HG03342 (cell line): Measurements from ENCODE around the gene KRT73.
"Not testable (repeated sequence)": the region's sequence is repeated elsewhere in the genome, so short reads cannot be mapped to it uniquely, and the experiment has no call there.

ENCODE experiments used
- ATAC-seq: cut with Tn5 transposase; IDR thresholded peaks from one replicate; pipeline ENCODE4 v1.9.1; 2021; ENCODE audit warnings: mild to moderate bottlenecking, moderate library complexity; ENCODE audit not compliant: unreplicated experiment

KRT73 gene

DNA sequence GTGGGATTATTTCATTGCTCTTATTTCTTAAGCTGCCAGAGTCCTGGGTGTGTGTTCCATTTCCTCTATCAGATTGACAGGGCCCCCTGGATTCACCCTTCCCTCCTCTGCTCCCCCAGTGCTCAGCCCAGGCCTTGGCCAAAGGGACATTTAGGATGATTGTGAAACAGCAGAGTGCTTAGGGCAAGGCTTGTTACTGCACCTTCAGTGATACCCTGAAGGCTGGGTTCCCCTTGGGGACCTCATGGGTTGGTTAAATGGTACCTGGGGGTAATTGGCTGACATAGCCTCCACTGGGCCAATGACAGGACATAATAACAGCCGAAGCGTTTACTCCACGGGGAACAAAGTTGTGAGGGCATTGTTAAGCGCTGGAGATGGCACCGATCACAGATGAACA lies 15.8 kb downstream of the KRT73 start:
- no peak for ATAC-seq

DNA sequence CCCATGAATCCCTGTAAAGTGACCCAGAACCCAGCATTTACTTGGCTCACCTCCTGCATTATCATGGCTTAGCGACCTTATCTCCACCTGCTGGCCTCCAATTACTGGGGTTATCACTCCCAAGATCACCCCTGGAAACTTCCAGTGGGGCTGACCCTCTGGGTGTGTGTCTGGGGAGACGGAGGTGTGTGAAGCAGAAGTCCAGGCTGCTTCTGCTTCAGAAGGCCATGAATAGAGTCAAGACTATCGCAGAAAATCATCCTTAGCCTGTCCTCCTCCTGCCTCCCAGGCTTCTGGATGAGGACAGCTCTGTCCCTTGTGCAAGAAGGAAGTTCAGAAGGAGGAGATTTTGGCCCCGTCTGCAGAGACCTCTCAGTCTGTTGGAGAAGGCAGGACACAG lies 16.7 kb downstream of the KRT73 start:
- no peak for ATAC-seq

- ATAC-seq = no peak
Measured at GRCh38 chr12:52600941-52601481, 17.3 kb downstream of the KRT73 start, which contains the start of gene KRT72. Gene KRT72, minus strand, starts transcription at chr12:52601463. Its CDS starts 11 bp downstream, at chr12:52601452.

- no peak for ATAC-seq
Measured at GRCh38 chr12:52600475-52600874, 17.9 kb downstream of the KRT73 start.

DNA sequence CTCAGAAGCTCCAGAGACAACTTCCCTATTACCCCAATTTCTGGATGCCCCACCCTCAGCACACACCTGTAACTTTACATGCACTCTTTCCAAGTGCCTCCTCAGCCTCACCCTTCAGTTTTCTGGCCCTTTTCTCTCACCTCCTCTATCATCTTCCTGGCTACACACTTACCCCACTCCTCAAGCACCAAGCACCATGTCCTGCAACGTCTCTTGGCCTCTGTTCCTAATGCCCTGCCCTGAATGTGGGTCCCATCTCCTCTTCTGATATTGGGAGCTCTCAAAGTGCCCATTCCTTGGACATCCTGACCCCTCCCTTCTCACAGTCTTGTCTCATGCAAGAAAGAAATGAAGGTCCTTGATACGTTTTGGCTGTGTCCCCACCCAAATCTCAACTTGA lies 18.3 kb downstream of the KRT73 start:
- ATAC-seq = no peak

GRCh38 chr12:52598966-52599365 lies 19.4 kb downstream of the KRT73 start:
- ATAC-seq = no peak

DNA sequence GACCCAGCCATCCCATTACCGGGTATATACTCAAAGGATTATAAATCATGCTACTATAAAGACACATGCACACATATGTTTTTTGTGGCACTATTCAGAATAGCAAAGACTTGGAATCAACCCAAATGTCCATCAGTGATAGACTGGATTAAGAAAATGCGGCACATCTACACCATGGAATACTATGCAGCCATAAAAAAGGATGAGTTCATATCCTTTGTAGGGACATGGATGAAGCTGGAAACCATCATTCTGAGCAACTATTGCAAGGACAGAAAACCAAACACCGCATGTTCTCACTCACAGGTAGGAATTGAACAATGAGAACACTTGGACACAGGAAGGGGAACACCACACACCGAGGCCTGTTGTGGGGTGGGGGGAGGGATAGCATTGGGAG lies 24.1 kb downstream of the KRT73 start:
- not testable (repeated sequence) for ATAC-seq

DNA sequence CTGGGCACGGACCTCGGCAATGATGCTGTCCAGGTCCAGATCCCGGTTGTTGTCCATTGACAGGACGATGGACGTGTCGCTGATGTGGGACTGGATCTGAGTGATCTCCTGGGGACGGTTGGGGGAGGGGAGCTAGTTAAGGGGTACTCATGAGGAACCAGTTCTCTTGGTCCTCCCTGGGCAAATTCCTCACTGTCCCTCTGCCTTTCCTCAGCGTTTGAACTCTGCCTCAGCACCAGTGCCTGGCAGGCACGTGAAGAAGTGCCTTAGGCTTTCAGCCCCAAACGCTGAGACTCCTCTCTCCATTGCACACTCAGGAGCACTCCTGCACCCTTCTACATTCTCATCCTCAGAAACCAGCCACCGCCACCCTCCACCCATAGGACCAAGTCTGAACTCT lies 26.8 kb downstream of the KRT73 start:
- no peak for ATAC-seq

DNA sequence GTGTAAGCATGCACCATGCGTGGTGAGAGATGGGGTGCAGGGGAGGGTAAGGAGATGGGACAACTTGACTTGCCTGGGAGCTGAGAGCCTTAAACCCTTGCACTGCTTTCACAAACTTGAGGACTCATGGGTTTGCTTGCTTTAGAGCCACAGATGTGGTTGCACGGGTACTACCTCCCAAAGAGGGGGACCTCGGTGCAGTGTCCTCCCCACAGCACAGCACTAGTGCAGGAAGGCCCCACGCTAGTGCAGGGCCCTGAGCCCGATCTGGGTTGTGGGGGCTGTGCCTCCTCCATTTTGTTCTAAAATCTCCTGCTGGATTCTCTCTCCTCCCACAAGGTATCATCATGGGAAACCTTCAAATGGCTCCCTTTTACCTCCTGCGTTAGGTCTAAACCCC lies 28.3 kb downstream of the KRT73 start:
- no peak for ATAC-seq

DNA sequence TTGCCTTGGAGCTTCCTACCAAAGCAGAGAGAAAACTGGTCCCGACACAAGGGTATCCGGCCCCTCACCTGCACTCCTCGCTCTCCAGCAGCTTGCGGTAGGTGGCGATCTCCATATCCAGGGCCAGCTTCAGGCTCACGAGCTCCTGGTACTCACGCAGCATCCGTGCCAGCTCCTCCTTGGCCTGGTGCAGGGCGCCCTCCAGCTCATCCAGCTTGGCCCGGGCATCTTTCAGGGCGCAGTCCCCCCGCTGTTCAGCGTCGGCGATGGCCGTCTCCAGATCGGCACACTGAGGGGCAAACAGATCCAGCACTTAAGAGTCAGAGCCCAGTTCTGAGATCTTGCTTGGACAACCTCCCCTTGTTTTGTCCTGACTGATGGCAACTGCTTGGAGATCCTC lies 30.8 kb downstream of the KRT73 start:
- ATAC-seq = no peak

GRCh38 chr12:52585946-52586345 lies 32.4 kb downstream of the KRT73 start:
- no peak for ATAC-seq

GRCh38 chr12:52585066-52585465 lies 33.3 kb downstream of the KRT73 start:
- no peak for ATAC-seq

DNA sequence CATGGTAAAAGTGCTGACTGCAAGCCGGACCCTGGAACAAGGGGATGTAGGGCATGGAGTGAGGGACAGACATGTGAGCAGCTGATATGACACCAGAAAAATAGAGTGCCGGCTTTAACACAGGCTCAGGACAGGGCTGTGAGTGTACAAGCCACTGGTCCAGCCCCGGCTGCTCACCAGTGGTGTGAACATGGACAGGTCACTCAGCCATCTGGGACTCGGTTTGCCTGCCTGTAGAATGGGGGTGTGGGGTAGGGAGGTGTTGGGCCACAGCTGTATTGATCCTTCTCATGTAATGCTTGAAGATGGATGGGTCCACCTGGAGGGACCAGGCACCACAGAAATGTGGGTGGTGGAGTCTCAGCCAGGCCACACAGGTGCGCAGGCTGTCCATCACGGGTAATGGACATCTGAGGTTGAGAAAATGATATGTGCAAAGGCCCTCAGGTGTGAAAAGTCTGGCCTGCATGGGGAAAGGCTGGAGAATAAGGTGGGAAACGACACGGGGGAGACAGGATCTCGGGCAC lies 34.1 kb downstream of the KRT73 start:
- no peak for ATAC-seq

DNA sequence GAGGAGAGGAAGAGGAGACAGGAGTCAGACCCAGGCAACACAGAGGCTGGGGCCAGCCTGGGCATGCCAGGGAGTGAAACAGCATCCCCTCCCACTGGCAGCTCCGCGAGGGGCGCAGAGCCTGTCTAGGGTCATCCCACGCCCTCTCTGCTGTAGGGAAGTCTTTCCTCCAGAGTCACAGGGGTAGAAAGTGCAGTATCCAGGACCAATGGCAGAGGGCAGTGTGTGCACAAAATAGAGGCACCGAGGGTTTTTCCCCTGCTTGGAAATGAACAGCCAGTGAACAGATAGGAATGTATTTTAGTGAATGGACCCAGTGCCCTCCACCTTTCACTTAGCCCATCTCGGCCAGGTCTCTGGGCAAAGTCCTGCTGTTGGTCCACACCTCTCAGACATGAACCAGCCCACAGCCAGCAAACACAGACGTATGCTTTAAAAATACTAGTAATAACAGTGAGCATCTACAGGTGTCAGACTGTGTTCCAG lies 35.3 kb downstream of the KRT73 start:
- no peak for ATAC-seq

DNA sequence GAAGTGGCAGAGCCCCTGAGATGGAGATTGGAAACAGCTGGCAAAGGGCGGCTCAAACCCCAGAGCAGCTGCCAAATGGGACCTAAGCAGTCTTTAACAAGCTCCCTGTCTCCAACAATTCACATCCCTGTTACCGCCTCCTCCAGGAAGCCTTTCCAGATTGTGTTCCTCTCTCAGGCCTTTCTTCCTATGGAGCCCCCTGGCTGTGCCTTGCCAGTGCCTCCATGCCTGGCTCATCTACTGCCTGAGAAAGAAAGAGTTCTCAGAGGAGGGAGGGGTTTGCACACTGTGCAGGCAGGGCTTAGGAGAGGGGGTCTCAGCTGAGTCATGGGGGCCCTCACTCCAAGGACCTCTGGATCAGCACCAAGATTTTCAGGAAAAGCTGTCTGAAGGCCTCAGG lies 35.9 kb downstream of the KRT73 start:
- no peak for ATAC-seq

DNA sequence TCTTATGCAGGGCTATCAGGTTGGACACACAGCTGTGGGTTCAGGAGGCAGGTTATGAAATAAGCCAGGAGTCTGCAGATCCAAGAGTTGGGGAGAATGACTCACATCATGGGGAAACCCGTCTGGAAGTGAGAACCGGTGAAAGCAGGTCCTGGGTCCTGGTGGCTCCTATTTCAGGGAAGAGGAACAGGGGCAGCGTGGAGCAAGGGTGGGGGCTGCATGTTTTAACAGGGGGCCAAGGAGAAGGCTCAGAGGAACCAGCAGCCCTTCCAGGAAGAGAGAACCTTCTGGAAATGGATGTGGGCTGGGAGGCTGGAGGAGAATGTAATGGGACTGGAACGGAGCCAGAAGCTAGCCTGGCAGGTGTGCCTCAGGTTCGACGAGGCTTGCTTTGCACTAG lies 36.9 kb downstream of the KRT73 start:
- no peak for ATAC-seq

DNA sequence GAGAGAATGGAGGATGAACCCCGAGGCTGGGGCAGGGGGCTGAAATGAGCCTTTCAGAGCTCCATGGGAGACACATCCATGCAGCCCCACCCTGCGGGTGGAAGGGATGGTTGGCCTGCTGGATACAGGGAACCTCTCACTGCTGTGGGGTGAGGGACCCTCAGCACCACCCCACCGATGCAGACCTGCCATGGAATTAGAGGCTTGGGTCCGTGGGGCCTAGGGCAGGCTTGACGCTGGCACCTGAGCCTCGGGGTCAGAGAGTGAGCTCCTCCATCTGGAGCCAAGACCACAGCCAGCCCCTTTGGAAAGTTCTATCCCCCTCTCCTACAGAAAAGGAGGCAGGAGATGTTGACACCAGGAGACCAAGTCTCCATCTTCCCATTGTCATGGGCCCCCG lies 37.3 kb downstream of the KRT73 start:
- ATAC-seq = no peak

DNA sequence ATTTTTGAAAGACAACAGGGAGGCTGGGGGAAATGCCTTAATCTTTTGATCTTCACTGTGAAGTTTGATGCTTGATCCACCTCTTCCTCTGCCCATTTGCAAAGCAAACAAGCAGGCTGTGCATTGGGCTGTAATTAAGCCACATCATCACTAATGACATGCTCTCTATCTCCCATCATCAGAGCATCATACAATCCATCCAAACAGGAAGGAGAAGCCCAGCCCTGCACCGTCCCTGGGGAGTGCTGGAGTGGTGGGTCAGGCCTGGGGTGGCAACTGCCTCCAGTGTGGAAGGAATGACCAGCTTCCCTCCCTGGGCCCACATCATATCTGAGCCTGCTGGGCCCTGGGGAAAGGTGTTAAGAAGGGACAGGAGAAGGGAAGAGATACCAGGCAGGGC lies 37.9 kb downstream of the KRT73 start:
- no peak for ATAC-seq

- ATAC-seq = no peak
Measured at GRCh38 chr12:52579468-52580465, 38.6 kb downstream of the KRT73 start.

- ATAC-seq = no peak
Measured at GRCh38 chr12:52578469-52578868, 39.9 kb downstream of the KRT73 start.

DNA sequence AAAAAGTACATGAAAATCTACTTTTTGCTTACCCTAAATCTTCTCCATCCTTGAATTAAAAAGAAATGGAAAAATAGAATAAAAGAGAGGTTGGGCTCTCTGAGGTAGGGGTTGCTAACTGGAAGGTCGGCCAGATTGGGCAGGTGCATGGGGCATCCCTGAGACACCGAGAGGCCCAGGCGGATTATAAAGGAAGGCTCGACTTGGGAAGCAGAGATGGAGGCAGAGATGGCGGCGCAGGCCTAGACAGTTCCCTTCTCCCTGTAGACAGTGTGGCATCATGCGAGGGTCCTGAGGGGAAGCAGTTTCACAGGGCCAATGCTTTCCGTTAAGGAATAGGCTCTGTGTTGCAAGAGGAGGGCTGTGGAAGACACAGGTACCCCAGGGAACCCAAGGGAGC lies 41.0 kb downstream of the KRT73 start:
- no peak for ATAC-seq

DNA sequence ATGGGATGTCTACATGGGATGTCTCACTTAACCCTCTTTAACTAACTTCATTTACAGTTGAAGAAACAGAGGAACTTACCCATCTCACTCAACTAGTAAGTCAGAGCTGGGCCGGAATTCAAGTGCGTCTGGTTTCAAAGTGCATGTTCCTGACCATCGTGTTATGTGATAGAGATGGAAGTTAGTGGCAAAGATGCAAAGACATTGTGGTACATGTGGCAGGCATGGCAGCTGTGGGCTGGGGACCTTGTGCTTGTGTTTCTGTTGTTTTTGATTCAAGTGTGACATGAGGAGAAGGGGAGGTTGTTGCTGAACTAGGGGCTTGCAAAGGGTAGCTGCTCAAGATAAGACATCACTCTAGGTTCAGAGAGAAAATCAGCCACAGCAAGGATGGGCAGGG lies 42.4 kb downstream of the KRT73 start:
- no peak for ATAC-seq
